Ammon's horn (tissue), 1 donor: ENCODE measurements around the gene DEPDC5.
A peak's percentile ranks its signal among the peaks of the same experiment; 100 is the strongest.
"Not testable (repeated sequence)": the region's sequence is repeated elsewhere in the genome, so short reads cannot be mapped to it uniquely, and the experiment has no call there.

Experiments used
- DNase-seq: peaks from one replicate; pipeline ENCODE4 v3.0.0-alpha.2; 2016; ENCODE audit warnings: low spot score

Gene DEPDC5

GRCh38 chr22:31753634-31754501, at the start of gene DEPDC5:
Gene DEPDC5 (plus strand): TSS chr22:31754019. CDS start chr22:31754922, 903 bp downstream.
- peak; percentile 96 for DNase-seq

DNA sequence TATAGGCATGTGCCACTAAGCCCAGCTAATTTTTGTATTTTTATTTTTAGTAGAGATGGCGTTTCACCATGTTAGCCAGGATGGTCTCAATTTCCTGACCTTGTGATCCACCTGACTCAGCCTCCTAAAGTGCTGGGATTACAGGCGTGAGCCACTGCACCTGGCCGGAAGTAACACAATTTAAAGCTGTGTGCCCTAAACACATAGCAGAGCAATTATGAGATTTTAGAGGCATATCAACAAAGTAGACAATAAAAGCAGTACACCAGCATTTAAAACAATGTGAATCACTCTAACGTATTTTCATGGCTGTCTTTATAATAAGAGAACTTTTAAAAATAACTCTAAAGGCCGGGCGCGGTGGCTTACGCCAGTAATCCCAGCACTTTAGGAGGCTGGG, 46.3 kb upstream of the DEPDC5 start:
- no peak for DNase-seq

GRCh38 chr22:31711226-31711625, 42.6 kb upstream of the DEPDC5 start:
- not testable (repeated sequence) for DNase-seq

- no peak for DNase-seq
These were observed 38.6 kb upstream of the DEPDC5 start for GRCh38 chr22:31715147-31715778.

DNA sequence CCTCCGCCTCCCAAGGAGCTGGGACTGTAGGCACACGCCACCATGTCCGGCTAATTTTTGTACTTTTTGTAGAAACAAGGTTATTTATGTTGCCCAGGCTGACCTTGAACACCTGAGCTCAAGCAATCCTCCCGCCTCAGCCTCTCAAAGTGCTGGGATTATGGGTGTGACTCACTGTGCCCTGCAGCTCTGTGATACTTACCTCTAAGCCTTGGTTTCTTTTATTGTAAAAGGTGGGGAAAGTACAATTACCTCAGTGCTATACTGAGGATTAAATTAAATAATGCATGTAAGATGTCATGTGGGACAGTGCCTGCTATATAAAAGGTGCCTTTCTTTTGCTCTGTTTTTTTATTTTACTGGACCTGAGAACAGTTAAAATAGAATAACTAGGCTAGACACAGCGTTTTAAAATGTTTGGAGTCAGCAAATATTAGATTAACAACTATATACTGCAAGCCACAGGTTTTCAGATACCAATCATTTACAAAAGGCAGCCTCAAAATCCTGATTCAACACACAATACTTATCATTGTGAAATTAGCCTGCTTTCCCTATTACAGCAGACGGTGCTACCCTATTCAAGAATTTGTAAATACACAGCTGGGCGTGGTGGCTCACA, 33.9 kb upstream of the DEPDC5 start:
- no peak for DNase-seq

GRCh38 chr22:31723723-31724122, 30.1 kb upstream of the DEPDC5 start:
- DNase-seq, result no peak

- DNase-seq, result no peak
These were observed 27.1 kb upstream of the DEPDC5 start for GRCh38 chr22:31726692-31727091.

- DNase-seq, result no peak
These were observed 25.0 kb upstream of the DEPDC5 start for GRCh38 chr22:31728857-31729256.

DNA sequence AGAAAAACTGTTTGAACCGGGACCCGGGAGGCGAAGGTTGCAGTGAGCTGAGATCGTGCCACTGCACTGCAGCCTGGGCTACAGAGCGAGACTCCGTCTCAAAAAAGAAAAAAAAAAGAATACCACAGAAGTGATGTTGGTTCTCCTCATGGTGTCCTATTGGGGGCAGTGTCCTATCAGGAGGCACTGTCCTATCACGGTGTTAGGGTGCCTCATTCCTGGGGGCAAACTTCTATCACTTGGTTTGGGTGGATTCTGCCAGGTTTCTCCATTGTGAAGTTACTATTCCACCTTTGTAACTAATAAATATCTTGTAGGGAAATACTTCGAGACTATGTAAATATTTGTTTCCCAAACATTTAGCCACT, 23.5 kb upstream of the DEPDC5 start:
- DNase-seq, result no peak

DNA sequence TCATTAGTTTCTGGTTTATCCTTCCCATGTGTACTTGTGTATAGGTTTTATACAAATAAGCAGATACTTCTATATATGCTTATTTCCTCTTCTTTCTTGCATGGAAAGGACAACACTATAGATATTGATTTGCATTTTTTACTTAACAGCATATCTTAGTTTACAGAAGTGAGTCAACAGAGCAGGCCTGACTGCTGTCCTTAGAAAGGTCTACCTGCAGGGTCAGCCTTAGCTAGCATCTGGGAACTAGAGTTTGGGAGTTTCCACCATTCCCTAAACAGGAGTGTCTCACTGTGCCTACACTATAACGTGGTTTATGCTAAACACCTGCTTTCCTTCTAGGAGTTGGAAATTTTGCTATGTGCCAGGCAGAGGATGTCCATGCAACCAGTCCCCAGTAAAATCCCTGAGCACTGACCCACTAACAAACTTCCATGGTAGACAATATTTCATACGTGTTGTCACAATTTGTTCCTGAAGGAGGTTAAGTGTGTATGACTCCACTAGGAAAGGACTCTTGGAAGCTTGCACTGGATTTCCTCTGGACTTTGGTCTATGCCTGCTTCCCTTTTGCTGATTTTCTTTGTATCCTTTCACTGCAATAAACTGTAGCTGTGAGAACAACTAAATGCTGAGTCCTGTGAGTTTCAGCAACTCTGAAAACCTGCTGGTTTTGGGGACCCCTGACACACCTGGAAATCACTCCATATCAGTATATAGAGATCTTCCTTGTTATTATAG, 21.6 kb upstream of the DEPDC5 start:
- no peak for DNase-seq

- no peak for DNase-seq
These were observed 20.2 kb upstream of the DEPDC5 start for GRCh38 chr22:31733580-31734079.

DNA sequence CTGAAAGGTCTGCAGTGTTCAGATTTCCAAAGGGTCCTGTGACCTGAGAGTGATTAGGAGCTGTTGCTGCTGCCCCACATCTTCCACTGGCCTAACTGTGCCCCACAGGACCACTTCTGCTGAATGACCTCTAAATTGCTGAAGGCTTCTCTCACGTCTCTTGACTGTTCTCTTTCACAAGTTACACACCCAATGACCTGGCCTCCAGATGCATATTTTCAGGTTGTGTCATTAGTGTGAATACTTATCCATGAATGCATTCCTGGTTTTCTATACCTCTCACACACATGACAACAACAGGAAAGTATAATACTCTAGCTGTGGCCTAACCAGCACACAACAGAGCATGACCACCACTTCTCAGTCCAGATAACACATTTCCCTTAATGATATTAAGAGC, 19.3 kb upstream of the DEPDC5 start:
- DNase-seq, result no peak

- DNase-seq, result no peak
These were observed 17.4 kb upstream of the DEPDC5 start for GRCh38 chr22:31736458-31736857.

DNA sequence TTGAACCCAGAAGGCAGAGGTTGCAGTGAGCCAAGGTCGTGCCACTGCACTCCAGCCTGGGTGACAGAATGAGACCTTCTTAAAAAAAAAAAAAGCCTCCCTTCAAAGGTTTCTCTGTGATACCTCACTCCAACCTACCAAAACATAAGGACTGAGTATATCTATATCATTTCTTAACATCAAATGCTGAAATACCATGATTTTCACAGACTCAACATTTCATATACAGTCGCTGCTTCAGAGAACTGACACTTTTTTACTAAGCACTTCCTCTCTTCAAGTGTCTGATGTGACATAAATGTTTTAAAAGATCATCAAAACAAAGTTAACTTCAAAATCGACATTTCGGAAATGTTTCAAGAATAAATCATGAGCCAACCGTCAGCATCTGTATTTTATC, 15.9 kb upstream of the DEPDC5 start:
- no peak for DNase-seq

DNA sequence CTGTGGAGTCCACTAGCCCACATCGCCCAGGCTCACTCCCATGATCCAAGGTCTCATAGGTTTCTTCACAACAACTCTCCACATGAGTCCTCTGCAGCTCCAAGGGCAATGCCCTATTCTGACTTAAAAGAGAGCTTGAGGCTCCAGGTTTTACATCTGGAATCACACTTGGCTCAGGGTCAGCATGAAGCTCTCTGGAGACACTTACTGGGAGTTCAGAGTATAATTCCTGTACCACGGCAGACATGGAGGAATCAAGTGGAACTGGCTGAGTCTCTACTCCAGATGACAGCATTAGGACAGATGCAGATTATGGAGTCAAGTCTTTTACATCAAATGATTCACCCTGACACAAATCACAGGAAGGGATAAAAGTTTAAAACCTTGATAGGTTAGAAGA, 15.3 kb upstream of the DEPDC5 start:
- no peak for DNase-seq

- DNase-seq, result no peak
These were observed 14.0 kb upstream of the DEPDC5 start for GRCh38 chr22:31739795-31740201.

GRCh38 chr22:31740314-31740713, 13.5 kb upstream of the DEPDC5 start:
- not testable (repeated sequence) for DNase-seq

GRCh38 chr22:31742115-31742514, 11.7 kb upstream of the DEPDC5 start:
- no peak for DNase-seq

GRCh38 chr22:31742682-31743081, 11.1 kb upstream of the DEPDC5 start:
- DNase-seq, result no peak

- no peak for DNase-seq
These were observed 9.9 kb upstream of the DEPDC5 start for GRCh38 chr22:31743871-31744270.

DNA sequence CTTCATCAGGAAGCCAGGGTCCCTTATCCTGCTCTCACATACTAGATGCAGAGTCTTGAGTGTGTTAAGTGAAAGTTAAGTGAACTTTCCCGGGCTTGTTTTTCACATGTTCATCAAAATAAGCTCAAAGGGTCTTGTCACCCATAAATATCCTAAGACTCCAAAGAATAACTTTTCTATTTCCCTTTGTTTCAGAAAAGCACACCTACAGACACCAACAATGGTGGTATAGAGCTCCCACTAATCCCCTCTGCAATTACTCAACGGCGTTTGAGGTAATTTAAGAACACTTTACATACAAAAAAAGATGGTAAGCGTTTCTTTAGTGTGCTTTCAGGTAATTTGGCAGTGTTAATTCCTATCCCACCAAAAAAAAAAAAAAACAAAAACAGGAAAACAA, 6.4 kb upstream of the DEPDC5 start:
- DNase-seq, result no peak

DNA sequence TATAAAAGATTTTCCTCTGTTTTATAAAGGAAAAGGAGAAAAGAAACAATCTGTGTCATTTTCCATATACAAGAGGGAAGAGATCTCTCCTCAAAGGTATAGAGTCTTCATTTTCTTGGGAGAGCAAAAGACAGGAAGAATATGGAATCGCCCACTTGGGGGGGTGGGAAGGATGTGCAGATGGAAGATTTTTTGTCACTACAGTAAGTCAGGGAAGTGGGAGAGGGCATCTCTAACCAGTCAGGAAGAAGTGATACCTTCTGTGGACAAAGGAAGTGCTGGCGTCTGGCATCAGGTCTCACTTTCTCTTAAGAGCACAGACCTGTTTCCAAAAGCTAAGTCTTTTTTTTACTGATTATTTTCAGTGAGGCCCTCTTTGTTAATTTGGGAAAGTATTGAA, 5.3 kb upstream of the DEPDC5 start:
- no peak for DNase-seq
